ENCODE results near the gene SEC23A.

Gene SEC23A

GRCh38 chr14:39085933-39086332 is 17.1 kb downstream of the SEC23A start:
- no peaks in the 10 kb centered on the region for H3K9me2 ChIP-seq (replicated peaks; ENCODE audit: low read depth, low read length)
- H3K4me2 ChIP-seq (ENCODE audit: low read depth, low read length, poor library complexity, severe bottlenecking): no peak overlapping the region
- no peaks in the 10 kb centered on the region for H3K27me3 ChIP-seq (ENCODE audit: insufficient read depth, low read length, poor library complexity, severe bottlenecking)
- no peak overlapping the region for H3K4me3 ChIP-seq (ENCODE audit: low read length, poor library complexity, severe bottlenecking)
- TF ChIP-seq, protein P1, sequence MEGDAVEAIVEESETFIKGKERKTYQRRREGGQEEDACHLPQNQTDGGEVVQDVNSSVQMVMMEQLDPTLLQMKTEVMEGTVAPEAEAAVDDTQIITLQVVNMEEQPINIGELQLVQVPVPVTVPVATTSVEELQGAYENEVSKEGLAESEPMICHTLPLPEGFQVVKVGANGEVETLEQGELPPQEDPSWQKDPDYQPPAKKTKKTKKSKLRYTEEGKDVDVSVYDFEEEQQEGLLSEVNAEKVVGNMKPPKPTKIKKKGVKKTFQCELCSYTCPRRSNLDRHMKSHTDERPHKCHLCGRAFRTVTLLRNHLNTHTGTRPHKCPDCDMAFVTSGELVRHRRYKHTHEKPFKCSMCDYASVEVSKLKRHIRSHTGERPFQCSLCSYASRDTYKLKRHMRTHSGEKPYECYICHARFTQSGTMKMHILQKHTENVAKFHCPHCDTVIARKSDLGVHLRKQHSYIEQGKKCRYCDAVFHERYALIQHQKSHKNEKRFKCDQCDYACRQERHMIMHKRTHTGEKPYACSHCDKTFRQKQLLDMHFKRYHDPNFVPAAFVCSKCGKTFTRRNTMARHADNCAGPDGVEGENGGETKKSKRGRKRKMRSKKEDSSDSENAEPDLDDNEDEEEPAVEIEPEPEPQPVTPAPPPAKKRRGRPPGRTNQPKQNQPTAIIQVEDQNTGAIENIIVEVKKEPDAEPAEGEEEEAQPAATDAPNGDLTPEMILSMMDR (conservative IDR thresholded peaks at IDR 0.05; ENCODE audit: low read length): no peak
- TF ChIP-seq EZH2phosphoT487 (IDR thresholded peaks at IDR 0.05; ENCODE audit: borderline replicate concordance): no peak
- no peaks in the 10 kb centered on the region for H4K20me1 ChIP-seq (ENCODE audit: insufficient read depth, low read length, poor library complexity, severe bottlenecking)
- no peaks in the 10 kb centered on the region for H3K79me2 ChIP-seq (ENCODE audit: insufficient read depth, low read length)
- no peaks in the 10 kb centered on the region for H3F3A ChIP-seq (ENCODE audit: low read depth)
- no peaks in the 10 kb centered on the region for H3K9me3 ChIP-seq (ENCODE audit: insufficient read depth, low read depth, low read length)
- no peak overlapping the region for H2AFZ ChIP-seq (ENCODE audit: low read length)
- peaks cover 37% of the 10 kb centered on the region; the same call in 1 of the 2 replicates for H3K36me3 ChIP-seq (ENCODE audit: insufficient read depth, low read length)
- no peak overlapping the region for H3K9ac ChIP-seq (ENCODE audit: low read depth, low read length, poor library complexity, severe bottlenecking)
- no peaks in the 10 kb centered on the region for H3K4me1 ChIP-seq (ENCODE audit: insufficient read depth, low read length, poor library complexity, severe bottlenecking)

- no peaks in the 10 kb centered on the region for H3K27me3 ChIP-seq (ENCODE audit: insufficient read depth, low read length, poor library complexity, severe bottlenecking)
- H4K20me1 ChIP-seq (ENCODE audit: insufficient read depth, low read length, poor library complexity, severe bottlenecking): no peaks in the 10 kb centered on the region
- H3K4me2 ChIP-seq (ENCODE audit: low read depth, low read length, poor library complexity, severe bottlenecking): no peak overlapping the region
- no peak overlapping the region for H3K4me3 ChIP-seq (ENCODE audit: low read length, poor library complexity, severe bottlenecking)
- no peaks in the 10 kb centered on the region for H3K4me1 ChIP-seq (ENCODE audit: insufficient read depth, low read length, poor library complexity, severe bottlenecking)
- H3K36me3 ChIP-seq (ENCODE audit: insufficient read depth, low read length): peaks cover 26% of the 10 kb centered on the region; the same call in 1 of the 2 replicates
- TF ChIP-seq EZH2phosphoT487 (IDR thresholded peaks at IDR 0.05; ENCODE audit: borderline replicate concordance): no peak
- TF ChIP-seq, protein P1 (conservative IDR thresholded peaks at IDR 0.05; ENCODE audit: low read length): no peak
- no peaks in the 10 kb centered on the region for H3K9me2 ChIP-seq (replicated peaks; ENCODE audit: low read depth, low read length)
- H3K9ac ChIP-seq (ENCODE audit: low read depth, low read length, poor library complexity, severe bottlenecking): no peak overlapping the region
- no peaks in the 10 kb centered on the region for H3F3A ChIP-seq (ENCODE audit: low read depth)
- H2AFZ ChIP-seq (ENCODE audit: low read length): no peak overlapping the region
- no peaks in the 10 kb centered on the region for H3K79me2 ChIP-seq (ENCODE audit: insufficient read depth, low read length)
- H3K9me3 ChIP-seq (ENCODE audit: insufficient read depth, low read depth, low read length): no peaks in the 10 kb centered on the region
Observed at GRCh38 chr14:39083127-39083526, 19.9 kb downstream of the SEC23A start.

GRCh38 chr14:39080886-39081285 is 22.1 kb downstream of the SEC23A start:
- H3K4me3 ChIP-seq (ENCODE audit: low read length, poor library complexity, severe bottlenecking): no peak overlapping the region
- H2AFZ ChIP-seq (ENCODE audit: low read length): no peak overlapping the region
- no peaks in the 10 kb centered on the region for H3K9me3 ChIP-seq (ENCODE audit: insufficient read depth, low read depth, low read length)
- no peaks in the 10 kb centered on the region for H3K9me2 ChIP-seq (replicated peaks; ENCODE audit: low read depth, low read length)
- H3K79me2 ChIP-seq (ENCODE audit: insufficient read depth, low read length): no peaks in the 10 kb centered on the region
- peaks cover 29% of the 10 kb centered on the region; the same call in 1 of the 2 replicates for H3K36me3 ChIP-seq (ENCODE audit: insufficient read depth, low read length)
- no peak overlapping the region for H3K9ac ChIP-seq (ENCODE audit: low read depth, low read length, poor library complexity, severe bottlenecking)
- TF ChIP-seq, protein P1 (conservative IDR thresholded peaks at IDR 0.05; ENCODE audit: low read length): no peak
- TF ChIP-seq EZH2phosphoT487 (IDR thresholded peaks at IDR 0.05; ENCODE audit: borderline replicate concordance): no peak
- no peaks in the 10 kb centered on the region for H3F3A ChIP-seq (ENCODE audit: low read depth)
- H3K4me2 ChIP-seq (ENCODE audit: low read depth, low read length, poor library complexity, severe bottlenecking): no peak overlapping the region
- H4K20me1 ChIP-seq (ENCODE audit: insufficient read depth, low read length, poor library complexity, severe bottlenecking): no peaks in the 10 kb centered on the region
- H3K27me3 ChIP-seq (ENCODE audit: insufficient read depth, low read length, poor library complexity, severe bottlenecking): no peaks in the 10 kb centered on the region
- H3K4me1 ChIP-seq (ENCODE audit: insufficient read depth, low read length, poor library complexity, severe bottlenecking): no peaks in the 10 kb centered on the region
